Right ventricle myocardium inferior (tissue), 1 donor: ENCODE results near the gene DNMT3B. TPM values are rescaled to one million over a fixed set of nuclear protein-coding genes. Genes with fewer than 3 reads are reported as not detected.
"Not testable (repeated sequence)": the region's sequence is repeated elsewhere in the genome, so short reads cannot be mapped to it uniquely, and the experiment has no call there.

Experiments used
- ATAC-seq: fragments of 200-7000 bp; cut with Tn5 transposase; one replicate; pipeline ENCODE4 v1.9.1; 2020; ENCODE audit warnings: mild to moderate bottlenecking, moderate library complexity
- DNase-seq: peaks from one replicate; pipeline ENCODE4 v3.0.0; 2021; ENCODE audit errors: missing footprints
- intact Hi-C: fragments of 100-400 bp; cut with DNase I; formaldehyde crosslinking; loops from one replicate; pipeline ENCODE4 v1.11.0; 2022
- total RNA-seq: library from RNA; stranded (reverse); fragmentation: NEBNext Ultra II Directional; extraction: Animal tissue kit (Norgen Biotek cat#: 25700); gene quantifications from one replicate; pipeline ENCODE4 v1.2.1, GENCODE V29; 2021
- donor health status: DM: no; HTN: yes; CAD: no; lungs with severe emphysema.

DNMT3B gene
- total RNA-seq, 1 donor from 2014 or later, result 0.32 TPM

DNA sequence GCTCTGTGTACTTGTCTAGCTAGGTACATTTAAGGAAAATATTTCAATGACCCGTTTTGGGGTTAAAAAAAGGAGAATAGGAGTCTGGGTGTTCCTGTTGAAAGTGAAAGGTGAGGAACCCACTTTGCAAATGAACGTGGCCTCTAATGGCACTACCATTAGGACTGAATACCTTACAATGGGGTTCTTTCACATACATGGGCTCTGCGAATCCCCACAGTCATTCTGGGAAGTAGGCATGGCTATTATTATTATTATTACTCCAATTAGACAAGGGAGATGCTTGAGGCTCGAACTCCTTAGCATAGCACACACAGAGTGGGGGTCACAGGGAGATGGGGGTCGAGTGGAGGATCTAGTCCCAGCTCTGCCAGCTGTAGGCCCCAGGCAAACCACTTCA, 6.0 kb upstream of the DNMT3B start:
- DNase-seq (no peak), ATAC-seq (no peak)
- intact Hi-C loops, result no loop called here

DNA sequence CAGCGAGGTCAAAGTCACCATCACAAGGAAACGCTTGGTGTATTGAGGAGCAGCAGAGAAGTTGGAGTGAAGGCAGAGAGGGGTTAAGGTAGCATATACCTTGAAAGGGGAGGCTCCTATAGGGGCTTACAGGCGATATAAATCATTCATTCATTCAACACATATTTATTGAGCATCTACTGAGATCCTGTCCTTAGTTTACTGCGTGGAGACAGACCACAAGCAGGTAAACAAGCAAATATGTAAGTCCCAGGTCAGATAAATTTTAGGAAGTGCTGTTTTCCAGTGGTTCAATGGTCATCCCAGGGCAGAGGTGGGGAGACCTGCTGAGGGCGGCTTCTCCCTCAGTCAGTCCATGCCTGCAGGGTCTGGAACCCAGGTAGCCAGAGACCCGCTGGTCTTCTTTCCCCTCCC, 761 bp upstream of the DNMT3B start:
- intact Hi-C loops, result loop anchor here (5.0 kb wide), 1 partner anchor 84 kb away; no protein-coding TSS in a partner anchor
- DNase-seq (no peak), ATAC-seq (no peak)

DNA sequence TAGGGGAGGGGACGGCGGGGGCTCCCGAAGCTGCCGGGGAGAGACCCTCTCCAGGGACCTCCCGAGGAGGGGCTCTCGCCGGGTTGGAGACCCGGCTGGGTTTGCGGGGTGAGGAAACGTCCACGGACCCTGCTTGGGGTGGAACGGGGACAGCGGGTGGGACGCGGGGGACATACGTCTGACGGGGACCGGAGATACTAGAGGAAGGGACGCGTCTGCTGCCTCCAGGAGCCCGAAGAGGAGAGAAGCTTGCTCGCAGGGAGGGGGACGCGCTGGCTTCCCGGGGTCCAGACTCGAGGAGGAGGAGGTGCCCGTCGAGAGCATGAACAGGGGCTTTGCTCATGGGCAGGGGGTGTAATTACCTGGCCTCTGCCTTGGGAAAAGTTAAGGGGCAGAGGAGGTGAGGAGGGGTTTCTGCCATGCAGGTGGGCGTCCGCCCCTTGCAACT, 593 bp downstream of the DNMT3B start:
- no peak for DNase-seq
- intact Hi-C loops, result loop anchor here (5.0 kb wide), 1 partner anchor 85 kb away; no protein-coding TSS in a partner anchor

DNA sequence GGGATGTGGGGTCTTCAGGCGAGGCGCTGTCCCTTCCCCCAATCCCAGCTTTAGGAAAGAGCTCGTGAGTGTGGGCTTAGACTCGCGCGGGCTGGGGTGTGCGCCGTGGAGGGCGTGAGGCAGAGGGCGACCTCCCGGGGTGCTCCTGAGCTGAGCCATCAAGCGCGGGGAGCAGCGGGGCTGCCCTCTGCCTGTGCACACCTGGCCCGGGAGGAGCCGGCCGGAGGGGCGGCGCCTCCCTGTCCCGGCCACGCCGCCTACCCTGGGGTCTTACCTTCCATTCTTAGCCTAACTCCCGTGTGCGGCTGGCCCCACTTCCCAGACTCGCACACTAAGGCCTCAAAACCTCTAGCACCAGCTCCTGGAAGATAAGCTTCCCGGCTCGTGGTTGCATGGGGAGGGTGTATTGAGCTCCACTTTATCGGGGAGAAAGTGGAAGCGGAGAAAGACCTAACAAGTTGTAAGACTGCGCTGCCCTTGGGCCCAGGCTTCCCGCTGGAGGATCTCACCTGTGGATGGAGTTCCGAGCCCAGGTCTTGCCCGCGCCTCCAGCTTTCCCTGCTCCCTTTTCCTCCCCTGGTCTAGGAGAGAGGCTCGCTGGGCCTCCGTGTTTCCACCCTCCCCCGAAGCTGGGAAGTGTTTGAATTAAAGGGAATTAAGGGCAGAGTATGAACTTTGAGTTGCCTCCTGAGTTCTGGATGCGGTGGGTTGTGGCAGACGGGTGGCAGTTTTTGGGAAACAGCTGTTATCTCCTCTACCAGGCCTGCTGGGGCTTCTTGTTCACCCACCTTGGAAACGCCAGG, 1.2 kb downstream of the DNMT3B start:
- ATAC-seq (no peak), DNase-seq (no peak)
- intact Hi-C loops, result loop anchor here (5.0 kb wide), 1 partner anchor 86 kb away; no protein-coding TSS in a partner anchor

More for the DNA sequence above, 593 bp downstream of the DNMT3B start:
- peak; percentile 8 for ATAC-seq

DNA sequence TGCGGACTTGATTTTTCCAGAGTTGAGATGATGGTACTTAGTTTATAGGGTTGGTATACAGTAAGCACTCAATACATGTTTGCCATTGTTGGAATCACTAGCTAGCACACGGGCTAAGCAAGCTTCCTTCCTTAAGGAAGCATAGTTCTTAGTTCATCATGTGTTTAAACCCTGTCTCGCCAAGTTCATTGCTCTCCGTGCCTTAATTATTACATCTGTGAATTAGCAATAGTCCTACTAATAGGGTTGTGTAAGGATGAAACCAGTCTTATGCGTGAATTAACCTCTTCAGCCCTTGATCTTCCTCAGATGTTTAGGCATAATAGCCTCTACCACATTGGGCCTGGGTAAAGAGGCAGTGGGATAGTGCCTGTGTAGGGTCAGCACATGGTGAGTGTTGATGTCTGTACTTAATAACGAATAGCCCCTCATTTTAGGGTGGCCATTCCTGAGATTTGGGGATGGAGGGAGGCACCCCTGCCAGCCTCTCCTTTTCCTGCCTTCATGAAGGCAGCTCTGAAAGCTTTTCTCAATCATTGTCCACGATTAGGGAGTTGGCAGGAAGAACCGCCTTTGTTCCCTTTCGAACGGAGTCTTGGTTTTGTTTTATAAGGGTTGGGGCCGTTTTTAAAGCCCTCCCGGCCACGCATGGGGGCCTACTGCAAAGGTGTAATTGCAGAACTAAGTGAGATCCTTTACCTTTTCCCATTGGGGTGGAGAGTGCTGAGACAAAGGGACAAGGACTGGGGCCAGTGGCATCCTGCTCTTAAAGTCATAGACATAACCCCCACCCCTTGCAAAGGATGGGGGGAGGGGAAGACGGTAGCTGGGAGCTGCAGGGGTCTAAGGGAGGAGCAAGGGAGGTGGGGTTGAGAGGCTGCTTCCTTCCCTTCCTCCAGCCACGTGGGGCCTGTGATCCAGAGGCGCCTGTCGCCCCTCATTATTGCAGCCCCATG, 2.1 kb downstream of the DNMT3B start:
- DNase-seq, result no peak
- no peak for ATAC-seq
- intact Hi-C loops, result loop anchor here (5.0 kb wide), 1 partner anchor 87 kb away; no protein-coding TSS in a partner anchor

DNA sequence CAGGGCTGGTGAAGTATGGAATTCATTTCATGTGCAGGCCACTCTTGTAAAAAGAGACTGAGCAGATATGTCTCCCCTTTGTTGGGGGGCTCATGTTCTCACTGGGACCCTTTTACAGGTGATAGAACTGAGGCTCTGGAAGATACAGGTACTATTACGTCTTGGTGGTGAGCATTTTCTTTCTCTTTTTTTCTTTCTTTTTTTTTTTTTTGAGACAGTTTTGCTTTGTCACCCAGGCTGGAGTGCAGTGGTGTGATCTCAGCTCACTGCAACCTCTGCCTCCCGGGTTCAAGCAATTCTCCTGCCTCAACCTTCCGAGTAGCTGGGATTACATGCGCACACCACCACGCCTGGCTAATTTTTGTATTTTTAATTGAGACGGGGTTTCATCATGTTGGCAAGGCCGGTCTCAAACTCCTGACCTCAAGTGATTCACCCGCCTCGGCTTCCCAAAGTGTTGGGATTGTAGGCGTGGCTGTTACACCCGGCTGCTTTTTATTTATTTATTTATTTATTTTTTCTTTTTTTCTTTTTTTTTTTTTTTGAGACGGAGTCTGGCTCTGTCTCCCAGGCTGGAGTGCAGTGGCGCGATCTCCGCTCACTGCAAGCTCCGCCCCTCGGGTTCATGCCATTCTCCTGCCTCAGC, 3.2 kb downstream of the DNMT3B start:
- ATAC-seq, intact Hi-C loops, DNase-seq: not testable (repeated sequence)

DNA sequence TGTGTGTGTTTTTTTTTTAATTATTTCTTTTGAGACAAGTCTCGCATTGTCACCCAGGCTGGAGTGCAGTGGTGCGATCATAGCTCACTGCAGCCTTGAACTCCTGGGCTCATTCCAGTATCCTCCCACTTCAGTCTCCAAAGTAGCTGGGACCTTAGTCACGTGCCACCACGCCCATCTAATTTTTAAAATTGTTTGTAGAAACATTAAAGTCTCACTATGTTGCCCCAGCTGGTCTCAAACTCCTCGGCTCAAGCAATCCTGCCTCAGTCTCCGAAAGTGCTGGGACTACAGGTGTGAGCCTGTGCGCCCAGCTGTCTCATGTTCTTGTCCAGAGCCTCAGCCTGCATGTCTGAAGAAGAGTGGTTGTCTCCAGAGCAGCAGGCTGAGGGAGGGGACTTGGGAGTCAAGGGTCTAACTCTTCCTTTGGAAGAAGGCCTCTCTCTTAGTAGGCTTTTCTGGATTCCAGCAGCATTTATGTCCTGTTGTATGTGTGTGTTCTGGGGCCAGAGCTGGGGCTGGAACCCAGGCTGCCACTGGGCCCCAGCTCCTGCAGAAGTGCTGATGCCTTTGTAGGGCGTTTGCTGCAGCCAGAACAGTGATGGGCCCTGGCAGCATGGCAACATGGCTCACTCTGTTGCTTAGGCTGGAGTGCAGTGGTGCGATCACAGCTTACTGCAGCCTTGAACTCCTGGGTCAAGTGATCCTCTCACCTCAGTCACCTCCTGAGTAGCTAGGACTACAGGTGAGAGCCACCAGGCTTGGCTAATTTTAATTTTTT, 5.4 kb downstream of the DNMT3B start:
- ATAC-seq (no peak), DNase-seq (no peak)
- intact Hi-C loops, result no loop called here

DNA sequence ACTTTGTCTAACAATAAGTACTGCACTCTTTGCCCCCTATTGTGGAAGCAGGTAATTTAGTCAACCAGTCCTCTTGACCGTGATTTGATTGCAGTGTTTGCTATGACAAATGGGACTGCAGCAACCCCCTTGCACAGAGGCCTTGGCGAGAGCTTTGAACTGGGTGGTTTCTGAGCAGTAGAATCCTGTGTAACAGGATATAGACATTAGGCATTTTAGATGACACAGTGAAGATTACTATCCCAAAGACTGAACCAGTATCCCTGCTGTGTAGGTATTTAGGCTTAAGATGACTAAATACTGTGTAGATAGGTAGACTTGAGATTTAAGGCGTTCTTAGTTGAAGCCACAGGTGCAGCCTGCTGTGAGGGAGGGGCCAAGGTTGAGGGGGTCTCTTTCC, 9.9 kb downstream of the DNMT3B start:
- no peak for DNase-seq
- ATAC-seq, result no peak
- intact Hi-C loops, result no loop called here

DNA sequence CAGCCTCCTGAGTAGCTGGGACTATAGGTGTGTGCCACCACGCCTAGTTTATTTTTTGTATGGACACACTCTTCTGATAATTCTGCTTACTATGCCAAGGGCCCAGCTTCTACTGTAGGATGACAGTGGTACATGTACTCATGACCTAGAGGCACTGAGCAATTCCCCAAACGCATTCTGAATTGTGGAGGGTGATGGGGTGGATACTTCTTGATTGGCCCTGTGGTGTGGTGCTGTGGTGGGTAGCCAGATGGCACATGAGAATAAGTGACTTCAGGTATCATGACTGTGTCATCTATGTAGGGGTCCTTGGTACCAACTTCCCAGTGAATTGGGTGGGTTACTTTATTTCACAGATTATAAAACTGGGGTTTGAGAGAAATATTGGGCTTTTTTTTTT, 11.0 kb downstream of the DNMT3B start:
- intact Hi-C loops, result no loop called here
- no peak for ATAC-seq

DNA sequence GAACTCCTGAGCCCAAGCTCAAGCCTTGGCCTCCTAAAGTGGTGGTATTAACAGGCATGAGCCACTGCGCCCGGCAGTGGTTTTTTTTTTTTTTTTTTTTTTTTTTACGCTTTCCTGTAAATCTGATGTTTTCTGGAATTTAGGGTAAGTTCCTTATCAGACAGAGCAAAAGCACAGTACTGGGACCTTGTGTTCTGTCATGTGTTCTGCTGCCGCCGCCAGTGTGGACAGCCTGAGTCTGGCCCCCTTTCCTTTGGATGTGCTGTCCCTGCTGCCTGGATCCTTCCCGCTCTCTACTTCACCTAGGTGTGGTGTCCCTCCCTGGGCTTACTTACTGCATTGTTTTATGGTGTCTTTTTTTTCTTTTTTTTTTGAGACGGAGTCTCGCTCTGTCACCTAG, 11.7 kb downstream of the DNMT3B start:
- no peak for DNase-seq
- intact Hi-C loops, result no loop called here
- ATAC-seq, result no peak

More for the DNA sequence above, 11.0 kb downstream of the DNMT3B start:
- DNase-seq, result no peak

DNA sequence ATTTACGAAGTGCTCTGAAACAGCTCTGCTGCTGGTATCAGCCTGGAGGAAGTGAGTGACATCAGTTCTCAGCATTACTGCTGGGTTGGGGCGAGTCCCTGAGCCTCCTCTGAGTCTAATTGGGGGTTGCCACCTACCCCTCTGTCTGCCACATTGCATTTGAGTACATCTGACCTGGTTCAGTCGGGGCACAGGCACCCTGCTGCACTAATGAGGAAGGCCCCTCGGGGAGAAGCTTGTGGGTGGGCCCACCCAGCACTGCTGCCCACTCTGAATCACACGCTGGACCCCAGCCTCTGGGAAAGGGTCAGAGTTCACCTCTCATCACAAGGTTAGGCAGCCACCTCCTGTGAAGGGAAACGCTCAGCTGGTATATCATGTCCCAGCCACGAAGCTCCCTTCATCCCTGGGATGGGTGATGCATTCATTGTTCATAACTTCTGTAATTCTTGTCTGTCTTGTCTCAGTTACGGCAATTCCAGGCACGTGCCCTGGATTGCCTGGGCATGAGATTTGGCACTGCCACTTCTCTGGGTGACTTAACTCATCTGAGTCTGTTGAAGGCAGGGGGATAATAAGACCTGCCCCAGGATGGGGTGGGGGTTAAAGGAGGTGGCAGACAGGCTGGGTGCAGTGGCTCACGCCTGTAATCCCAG, 13.3 kb downstream of the DNMT3B start:
- DNase-seq (no peak), ATAC-seq (no peak)
- intact Hi-C loops, result no loop called here

DNA sequence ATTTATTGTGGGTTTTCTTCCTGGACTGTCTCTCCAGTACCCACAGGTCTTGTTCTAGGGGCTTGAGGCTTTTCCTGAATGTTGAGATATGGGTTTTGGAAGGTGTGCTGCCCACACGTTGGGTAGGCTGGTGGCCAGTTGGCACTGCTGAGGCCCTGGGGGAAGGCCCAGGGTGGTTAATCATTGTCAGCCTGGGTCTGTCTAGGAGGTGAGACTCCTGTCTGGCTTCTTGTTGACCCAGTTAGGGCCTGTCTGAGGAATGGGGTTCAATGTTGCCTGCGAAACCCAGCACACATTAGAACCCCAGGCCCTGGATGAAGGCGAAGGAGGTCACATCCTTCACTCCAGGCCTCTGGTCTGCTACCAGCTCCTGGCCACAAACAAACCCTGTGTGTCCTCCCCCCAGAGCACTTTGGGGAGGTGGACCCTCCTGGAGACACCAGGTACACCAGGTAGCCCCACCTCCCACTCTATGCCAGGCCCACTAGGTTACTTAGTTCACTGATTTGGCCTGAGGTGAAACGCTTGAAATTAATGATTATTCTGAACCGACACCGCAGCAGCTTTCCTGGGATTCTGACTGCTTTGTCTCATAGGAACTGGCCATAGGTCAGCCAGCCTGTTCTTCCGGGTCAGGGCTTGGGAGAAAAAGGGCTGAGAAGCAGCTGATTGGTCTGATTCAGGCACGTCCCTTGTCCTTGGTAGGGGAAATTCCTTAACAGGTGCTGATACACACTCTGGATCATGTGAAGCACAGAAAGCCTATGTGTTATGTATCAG, 15.2 kb downstream of the DNMT3B start:
- intact Hi-C loops, result no loop called here
- ATAC-seq (no peak), DNase-seq (no peak)

DNA sequence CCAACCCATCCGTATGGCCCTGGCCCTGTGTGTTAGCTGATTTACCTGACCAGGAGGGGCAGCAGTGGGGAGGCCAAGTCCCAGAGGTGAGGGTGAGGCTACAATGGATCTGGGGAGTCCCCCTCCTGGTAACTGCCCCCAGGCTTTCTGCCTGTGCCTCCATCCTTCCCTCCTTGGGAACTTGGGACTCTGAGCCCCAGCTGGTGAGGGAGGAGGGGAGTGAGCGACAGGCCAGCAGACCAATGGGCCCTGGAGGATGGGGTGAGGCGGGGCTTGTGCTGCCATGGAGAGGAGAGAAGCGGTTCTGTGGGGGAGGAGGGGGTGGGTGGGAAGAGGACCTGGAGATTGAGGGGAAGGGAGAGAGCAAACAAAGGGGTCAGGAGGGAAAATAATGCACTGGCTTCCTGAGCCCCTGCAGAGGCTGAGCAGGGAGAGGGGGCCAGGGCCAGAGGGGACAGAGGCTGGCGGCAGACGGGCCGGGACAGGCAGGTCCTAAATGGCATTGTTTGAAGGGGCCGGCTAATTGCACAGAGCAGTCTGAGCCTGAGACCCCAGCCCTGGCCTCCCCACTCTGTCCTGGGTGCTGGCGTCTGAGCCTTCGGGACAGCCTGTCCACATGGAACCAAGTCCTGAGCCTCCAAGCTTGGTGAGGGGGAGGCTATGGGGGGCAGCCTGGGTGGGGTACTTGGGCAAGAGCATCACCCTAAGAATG, 17.5 kb downstream of the DNMT3B start:
- no peak for ATAC-seq
- DNase-seq, result no peak
- intact Hi-C loops, result loop anchor here (2.0 kb wide), 1 partner anchor 105 kb away; no protein-coding TSS in a partner anchor

DNA sequence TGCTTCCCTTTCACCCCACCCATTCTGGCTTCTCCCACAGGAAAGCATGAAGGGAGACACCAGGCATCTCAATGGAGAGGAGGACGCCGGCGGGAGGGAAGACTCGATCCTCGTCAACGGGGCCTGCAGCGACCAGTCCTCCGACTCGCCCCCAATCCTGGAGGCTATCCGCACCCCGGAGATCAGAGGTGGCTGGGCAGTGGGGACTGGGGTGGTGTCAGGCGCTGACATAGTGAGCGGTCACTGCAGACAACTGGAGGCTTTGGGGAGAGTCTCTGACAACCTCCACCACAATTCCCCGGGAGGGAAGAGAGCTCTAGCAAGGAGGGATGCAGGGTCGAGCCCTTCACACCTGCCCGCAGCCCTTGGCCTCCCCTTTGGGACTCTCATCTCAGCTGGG, 18.1 kb downstream of the DNMT3B start:
- intact Hi-C loops, result no loop called here
- ATAC-seq, result no peak
- DNase-seq, result no peak

DNA sequence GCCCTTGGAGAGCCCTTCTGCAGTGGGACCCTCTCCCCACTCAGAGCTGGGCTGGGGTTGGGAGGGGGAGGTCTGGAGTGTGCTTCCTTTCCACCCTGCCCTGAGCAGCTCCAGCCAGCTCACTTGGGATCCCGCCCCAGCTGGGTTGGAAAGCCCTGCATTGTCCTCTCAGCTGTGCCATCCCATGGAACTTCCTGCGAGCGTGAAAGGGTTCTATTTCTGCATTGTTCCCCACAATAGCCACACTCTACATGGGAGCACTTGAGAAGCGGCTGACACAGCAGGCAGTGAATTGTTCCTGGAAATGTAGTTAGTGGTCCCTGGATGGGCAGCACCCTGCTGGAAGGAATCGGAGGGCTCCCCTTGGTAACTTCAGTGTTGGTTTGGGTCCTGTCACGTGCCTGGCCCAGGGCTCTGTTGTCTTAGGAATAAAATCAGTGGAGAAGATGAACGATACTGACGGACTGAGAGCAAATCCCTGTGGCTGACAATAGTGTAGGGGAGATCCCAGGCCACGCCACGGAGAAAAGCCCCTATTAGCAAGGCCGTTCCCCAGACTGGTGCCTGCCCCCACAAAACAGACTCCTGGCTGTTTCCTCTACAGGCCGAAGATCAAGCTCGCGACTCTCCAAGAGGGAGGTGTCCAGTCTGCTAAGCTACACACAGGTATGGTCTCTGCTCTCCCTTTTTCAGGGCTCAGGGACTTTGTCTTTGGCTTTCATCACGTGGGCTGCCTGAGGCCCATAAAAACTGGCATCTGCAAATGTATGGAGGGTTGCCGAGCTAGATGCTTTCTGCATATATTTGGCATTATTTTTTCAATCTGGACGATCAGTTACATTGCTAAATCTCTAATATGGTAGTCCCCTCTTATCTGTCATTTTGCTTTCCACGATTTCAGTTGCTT, 18.8 kb downstream of the DNMT3B start:
- ATAC-seq, result no peak
- no peak for DNase-seq
- intact Hi-C loops, result no loop called here
